SKM-1 (cell line): ENCODE measurements around the gene ANXA8L1.
"Not testable (repeated sequence)": the region's sequence is repeated elsewhere in the genome, so short reads cannot be mapped to it uniquely, and the experiment has no call there.

Source experiments
- DNase-seq: peaks from one replicate; lab custom pipeline; 2025; ENCODE audit not compliant: unreplicated experiment; lab: John Stamatoyannopoulos, UW

Gene ANXA8L1

GRCh38 chr10:46375406-46375805 is at the start of gene ANXA8L1:
Gene ANXA8L1, plus strand, starts transcription at chr10:46375776. Its CDS starts 76 bp downstream, at chr10:46375852.
- not testable (repeated sequence) for DNase-seq

- no peak for DNase-seq
Measured at GRCh38 chr10:46326066-46326465, 49.5 kb upstream of the ANXA8L1 start.

- no peak for DNase-seq
Measured at GRCh38 chr10:46326971-46327370, 48.6 kb upstream of the ANXA8L1 start.

- no peak for DNase-seq
Measured at GRCh38 chr10:46327685-46328084, 47.9 kb upstream of the ANXA8L1 start.

DNA sequence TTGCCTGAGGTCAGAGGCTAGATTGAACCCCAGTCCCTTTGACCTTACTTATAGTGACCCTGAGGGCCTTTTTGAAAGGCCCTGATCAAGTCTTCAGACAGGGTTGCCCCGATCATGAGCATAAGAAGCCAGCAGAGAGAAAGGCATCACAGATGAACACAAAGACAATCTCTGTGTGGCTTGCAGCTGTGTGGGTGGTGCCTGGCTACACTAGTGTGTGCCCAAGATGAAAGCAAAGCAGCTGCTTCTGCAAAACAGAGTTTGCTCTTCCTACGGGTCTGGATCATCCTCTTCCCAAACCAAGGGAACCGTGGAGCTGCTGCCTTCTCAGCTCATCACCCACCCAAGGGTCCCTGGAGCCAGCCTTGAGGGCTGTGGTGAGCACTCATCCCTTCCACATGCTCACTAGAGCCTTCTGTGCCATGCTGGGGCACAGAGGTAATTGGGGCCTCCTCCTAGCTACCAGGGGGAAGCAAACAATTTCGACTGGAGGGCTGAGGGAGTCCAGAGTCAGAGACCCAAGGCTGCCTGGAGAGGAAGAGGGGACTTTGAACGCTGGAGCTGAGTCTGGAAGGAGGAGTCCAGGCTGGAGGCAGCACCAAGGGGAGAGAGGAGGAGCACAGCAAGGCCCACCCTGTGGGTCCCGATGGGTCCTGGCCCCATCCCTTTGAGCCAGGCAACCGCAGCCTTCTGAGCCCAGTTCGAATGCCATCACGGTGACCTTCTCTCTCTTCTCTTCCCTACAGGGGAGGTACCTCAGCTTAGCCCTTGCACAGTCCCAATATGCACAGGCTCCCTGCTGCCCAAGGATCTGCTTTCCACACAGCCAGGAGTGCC is 46.5 kb upstream of the ANXA8L1 start:
- no peak for DNase-seq

GRCh38 chr10:46329690-46330016 is 45.9 kb upstream of the ANXA8L1 start:
- DNase-seq: no peak

- no peak for DNase-seq
Measured at GRCh38 chr10:46330894-46331293, 44.7 kb upstream of the ANXA8L1 start.

- not testable (repeated sequence) for DNase-seq
Measured at GRCh38 chr10:46365484-46365883, 10.1 kb upstream of the ANXA8L1 start.

GRCh38 chr10:46367209-46367608 is 8.4 kb upstream of the ANXA8L1 start:
- not testable (repeated sequence) for DNase-seq

GRCh38 chr10:46367666-46368240 is 7.8 kb upstream of the ANXA8L1 start:
- DNase-seq: not testable (repeated sequence)

GRCh38 chr10:46368956-46369355 is 6.6 kb upstream of the ANXA8L1 start:
- DNase-seq: not testable (repeated sequence)

DNA sequence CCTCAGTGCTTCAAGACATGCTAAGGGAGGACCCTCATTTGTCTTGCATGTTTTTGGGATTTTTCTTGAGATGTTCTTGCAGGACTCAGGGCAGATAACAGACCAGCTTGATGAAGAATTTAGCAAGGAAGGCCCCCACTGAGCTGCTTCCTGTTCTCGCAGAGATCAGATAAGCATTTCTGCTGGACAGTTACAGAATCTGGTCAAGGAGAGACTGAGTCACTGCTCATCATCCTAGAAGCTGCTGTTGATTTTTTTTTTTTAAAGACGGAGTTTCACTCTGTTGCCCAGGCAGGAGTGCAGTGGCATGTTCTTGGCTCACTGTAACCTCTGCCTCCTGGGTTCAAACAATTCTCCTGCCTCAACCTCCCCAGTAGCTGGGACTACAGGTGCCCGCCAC is 1.2 kb upstream of the ANXA8L1 start:
- not testable (repeated sequence) for DNase-seq

- DNase-seq: not testable (repeated sequence)
Measured at GRCh38 chr10:46377022-46377421, 1.4 kb downstream of the ANXA8L1 start.

DNA sequence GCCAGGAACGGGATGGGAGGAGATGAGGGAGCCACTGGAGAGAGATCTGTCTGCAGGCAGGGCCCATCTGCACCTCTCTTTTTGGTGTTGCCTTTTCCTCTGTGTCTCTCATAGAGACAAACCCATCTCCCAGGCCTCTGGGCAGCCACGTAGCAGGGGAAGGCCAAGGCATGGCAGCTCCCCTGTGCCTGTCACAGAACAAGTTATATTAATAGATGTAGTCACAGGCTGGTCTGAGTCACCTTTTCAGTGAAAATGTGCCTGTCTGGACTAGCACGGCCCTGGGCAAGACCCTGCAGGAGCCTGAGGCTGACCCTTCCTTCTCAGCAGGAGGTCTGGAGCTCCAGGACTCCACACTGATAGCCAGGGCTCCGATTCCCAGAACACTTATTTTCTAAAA is 2.1 kb downstream of the ANXA8L1 start:
- not testable (repeated sequence) for DNase-seq

DNA sequence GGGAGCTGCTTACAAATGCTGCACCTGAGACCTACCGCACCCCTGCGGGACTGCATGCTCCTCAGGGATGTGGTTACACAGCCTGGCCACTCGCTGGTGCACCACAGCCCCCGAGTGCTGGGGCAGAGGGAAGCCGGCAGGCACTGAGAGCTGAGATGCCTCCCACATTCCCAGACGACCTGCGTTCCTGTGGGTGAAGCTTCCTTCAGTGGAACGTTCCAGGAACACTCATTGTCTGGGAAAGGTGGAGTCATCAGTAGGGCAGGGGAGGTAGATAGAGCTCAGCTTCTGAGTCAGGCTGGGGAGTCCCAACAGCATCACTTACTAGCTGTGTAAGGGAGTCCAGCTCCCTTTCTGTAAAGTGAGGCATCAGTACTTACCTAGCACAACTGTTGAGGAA is 2.5 kb downstream of the ANXA8L1 start:
- not testable (repeated sequence) for DNase-seq

GRCh38 chr10:46379233-46379848 is 3.8 kb downstream of the ANXA8L1 start:
- not testable (repeated sequence) for DNase-seq

GRCh38 chr10:46385858-46386257 is 10.3 kb downstream of the ANXA8L1 start:
- not testable (repeated sequence) for DNase-seq

GRCh38 chr10:46386694-46387093 is 11.1 kb downstream of the ANXA8L1 start:
- not testable (repeated sequence) for DNase-seq

- not testable (repeated sequence) for DNase-seq
Measured at GRCh38 chr10:46387309-46387902, 11.8 kb downstream of the ANXA8L1 start.

DNA sequence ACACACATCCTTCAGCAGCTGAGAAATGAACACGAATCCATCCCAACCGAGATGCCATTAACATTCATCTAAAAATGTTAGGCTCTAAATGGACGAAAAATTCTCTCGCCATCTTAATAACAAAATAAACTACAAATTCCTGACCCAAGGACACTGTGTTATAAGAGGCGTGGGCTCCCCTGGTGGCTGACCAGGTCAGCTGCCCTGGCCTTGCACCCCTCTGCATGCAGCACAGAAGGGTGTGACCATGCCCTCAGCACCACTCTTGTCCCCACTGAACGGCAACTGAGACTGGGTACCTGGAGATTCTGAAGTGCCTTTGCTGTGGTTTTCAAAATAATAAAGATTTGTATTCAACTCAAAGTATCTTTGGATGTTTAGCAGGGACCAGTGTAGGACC is 15.8 kb downstream of the ANXA8L1 start:
- DNase-seq: not testable (repeated sequence)

- not testable (repeated sequence) for DNase-seq
Measured at GRCh38 chr10:46396441-46397279, 21.1 kb downstream of the ANXA8L1 start.
